D721Med (cell line): ENCODE results near the gene SLC10A4.

Source experiments
- DNase-seq: peaks from one replicate; pipeline ENCODE4 v3.0.0; 2011; ENCODE audit warnings: low spot score; ENCODE audit not compliant: insufficient read length
- FAIRE-seq: peaks from 2 replicates; lab custom pipeline; 2011; peaks lifted over from hg19 to GRCh38; lab: Jason Lieb, UNC
- TF ChIP-seq, protein P1 (sequence below): IDR thresholded peaks from 2 replicates; pipeline ENCODE4 v1.5.1; 2012; ENCODE audit warnings: mild to moderate bottlenecking, control low read depth; ENCODE audit not compliant: insufficient read depth; ENCODE audit errors: missing control alignments

SLC10A4 gene

GRCh38 chr4:48498895-48499294 is 15.8 kb downstream of the SLC10A4 start:
- no peak for DNase-seq
- TF ChIP-seq, protein P1, sequence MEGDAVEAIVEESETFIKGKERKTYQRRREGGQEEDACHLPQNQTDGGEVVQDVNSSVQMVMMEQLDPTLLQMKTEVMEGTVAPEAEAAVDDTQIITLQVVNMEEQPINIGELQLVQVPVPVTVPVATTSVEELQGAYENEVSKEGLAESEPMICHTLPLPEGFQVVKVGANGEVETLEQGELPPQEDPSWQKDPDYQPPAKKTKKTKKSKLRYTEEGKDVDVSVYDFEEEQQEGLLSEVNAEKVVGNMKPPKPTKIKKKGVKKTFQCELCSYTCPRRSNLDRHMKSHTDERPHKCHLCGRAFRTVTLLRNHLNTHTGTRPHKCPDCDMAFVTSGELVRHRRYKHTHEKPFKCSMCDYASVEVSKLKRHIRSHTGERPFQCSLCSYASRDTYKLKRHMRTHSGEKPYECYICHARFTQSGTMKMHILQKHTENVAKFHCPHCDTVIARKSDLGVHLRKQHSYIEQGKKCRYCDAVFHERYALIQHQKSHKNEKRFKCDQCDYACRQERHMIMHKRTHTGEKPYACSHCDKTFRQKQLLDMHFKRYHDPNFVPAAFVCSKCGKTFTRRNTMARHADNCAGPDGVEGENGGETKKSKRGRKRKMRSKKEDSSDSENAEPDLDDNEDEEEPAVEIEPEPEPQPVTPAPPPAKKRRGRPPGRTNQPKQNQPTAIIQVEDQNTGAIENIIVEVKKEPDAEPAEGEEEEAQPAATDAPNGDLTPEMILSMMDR, result no peak
- FAIRE-seq, result no peak

- TF ChIP-seq, protein P1, result no peak
- no peak for DNase-seq
- FAIRE-seq, result no peak
Observed at GRCh38 chr4:48499551-48500066, 16.5 kb downstream of the SLC10A4 start.

DNA sequence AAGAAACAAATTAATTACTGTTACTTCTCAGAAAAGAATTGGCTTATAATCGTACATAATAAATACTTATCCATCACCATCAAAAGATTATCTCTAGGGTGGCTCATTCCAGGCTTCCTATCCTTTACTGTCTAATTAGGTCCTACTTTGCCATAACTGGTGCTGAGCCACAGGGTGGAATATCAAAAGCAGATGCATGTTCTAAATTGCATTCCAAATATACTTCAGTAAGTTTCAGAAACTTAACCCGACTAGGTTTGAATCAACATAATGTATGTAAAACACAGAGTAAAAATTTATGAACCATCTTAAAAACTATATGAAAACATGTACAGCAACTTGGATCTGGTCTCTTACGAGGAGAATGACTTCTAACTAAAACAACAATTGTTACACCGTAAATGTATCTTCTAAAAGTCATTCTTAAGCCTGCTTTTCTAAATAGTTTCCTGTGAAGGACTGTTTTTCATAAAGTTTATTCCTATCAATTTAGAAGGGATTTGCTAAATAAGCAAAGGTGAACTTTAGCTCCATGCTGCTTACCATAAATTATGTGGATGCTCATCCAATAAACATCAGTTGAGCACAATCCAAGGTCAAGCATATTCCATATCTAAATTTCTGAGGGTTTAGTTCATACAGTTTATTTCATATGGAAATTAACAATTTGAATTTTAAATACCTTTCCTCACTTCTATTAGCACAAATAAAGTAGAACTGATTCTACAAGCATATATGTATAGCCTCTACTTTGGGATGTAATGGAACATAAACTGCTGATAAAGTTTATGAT is 20.3 kb downstream of the SLC10A4 start:
- DNase-seq, result no peak
- no peak for FAIRE-seq
- TF ChIP-seq, protein P1, result no peak

DNA sequence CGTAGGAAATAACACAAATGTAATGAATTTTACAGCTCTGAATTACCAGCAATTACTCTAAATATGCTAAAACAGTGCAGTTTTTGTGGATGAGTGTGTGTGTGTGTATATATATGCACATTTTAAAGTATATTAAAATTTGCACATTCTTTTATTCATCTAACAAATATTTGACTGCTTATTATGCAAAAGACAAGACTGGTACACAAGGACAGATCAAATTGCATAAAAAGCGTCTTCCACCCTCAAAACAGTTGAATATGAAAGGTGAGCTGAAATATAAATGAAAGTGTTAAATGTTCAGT is 20.8 kb downstream of the SLC10A4 start:
- FAIRE-seq (no peak), DNase-seq (no peak)
- TF ChIP-seq, protein P1, result no peak

DNA sequence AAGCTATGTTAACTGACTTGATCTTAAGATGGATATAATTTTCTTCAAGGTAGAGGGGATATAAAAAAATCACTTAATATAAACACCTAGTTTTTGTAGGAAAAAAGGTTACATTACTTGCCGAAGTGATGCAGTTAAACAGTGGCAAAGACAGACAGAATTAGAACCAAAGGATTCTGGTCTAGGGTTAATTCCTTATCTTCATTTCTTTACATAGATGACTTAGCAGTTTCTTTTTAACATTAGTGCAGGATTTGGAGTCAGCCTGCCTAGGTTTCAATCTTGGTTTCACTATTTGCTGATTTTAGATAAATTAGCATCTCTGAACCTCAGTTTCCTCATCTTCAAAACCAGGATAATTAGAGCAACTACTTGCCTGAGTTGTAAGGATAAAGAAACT is 21.2 kb downstream of the SLC10A4 start:
- TF ChIP-seq, protein P1, result no peak
- no peak for FAIRE-seq
- no peak for DNase-seq

GRCh38 chr4:48506716-48507115 is 23.6 kb downstream of the SLC10A4 start:
- FAIRE-seq, result no peak
- TF ChIP-seq, protein P1, result no peak
- DNase-seq, result no peak

DNA sequence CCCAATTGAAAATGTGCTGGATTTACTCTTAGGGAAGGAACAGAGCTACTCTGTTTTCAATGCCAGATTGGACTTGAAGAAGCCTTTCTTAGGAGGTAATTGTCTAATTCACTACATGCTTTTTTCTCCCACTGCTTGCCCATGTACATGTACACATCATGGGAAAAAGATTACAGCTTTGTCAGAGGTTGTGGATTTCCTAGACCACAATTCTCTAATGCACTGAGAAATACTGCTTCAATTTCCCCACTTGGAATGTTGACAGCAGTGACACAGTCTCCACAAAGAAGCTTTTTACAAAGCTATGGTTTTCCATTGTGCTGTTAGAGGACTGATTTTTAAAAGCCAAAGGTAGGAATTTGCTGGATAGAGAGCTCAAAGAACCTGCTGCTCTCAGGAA is 26.4 kb downstream of the SLC10A4 start:
- no peak for FAIRE-seq
- DNase-seq, result no peak
- TF ChIP-seq, protein P1, result no peak
